ACHN (cell line): ENCODE measurements around the gene UBN1.

Experiments used
- DNase-seq: peaks from one replicate; pipeline ENCODE4 v3.0.0-alpha.2; 2015
- in situ Hi-C: cut with HindIII; loops from 2 replicates; pipeline ENCODE4 v1.10.0; 2017; ENCODE audit warnings: low sequenced_read_pairs, low pct_ligation_motif_present, low pct_unique_long_range_greater_than_20kb

Gene UBN1

GRCh38 chr16:4814046-4814445 lies 33.2 kb upstream of the UBN1 start:
- in situ Hi-C loops = no loop called here
- DNase-seq = no peak

GRCh38 chr16:4814542-4815173 lies 32.6 kb upstream of the UBN1 start:
- in situ Hi-C loops = no loop called here
- DNase-seq = no peak

GRCh38 chr16:4820652-4821051 lies 26.6 kb upstream of the UBN1 start:
- in situ Hi-C loops = no loop called here
- DNase-seq = no peak

- DNase-seq = no peak
- in situ Hi-C loops = no loop called here
These were observed 22.1 kb upstream of the UBN1 start for GRCh38 chr16:4825196-4825595.

GRCh38 chr16:4826526-4826925 lies 20.8 kb upstream of the UBN1 start:
- DNase-seq = no peak
- in situ Hi-C loops = no loop called here

- in situ Hi-C loops = no loop called here
These were observed 20.3 kb upstream of the UBN1 start for GRCh38 chr16:4826980-4827379.

GRCh38 chr16:4828567-4829321 lies 18.5 kb upstream of the UBN1 start:
- DNase-seq = no peak
- in situ Hi-C loops = no loop called here

More at GRCh38 chr16:4826980-4827379, 20.3 kb upstream of the UBN1 start:
- no peak for DNase-seq

GRCh38 chr16:4830408-4830807 lies 16.9 kb upstream of the UBN1 start:
- no peak for DNase-seq
- in situ Hi-C loops = no loop called here

- in situ Hi-C loops = no loop called here
- no peak for DNase-seq
These were observed 15.7 kb upstream of the UBN1 start for GRCh38 chr16:4831616-4832015.

GRCh38 chr16:4832698-4833343 lies 14.5 kb upstream of the UBN1 start:
- no peak for DNase-seq
- in situ Hi-C loops = no loop called here

- in situ Hi-C loops = no loop called here
- DNase-seq = no peak
These were observed 13.7 kb upstream of the UBN1 start for GRCh38 chr16:4833584-4833983.

- DNase-seq = no peak
- in situ Hi-C loops = no loop called here
These were observed 10.6 kb upstream of the UBN1 start for GRCh38 chr16:4836727-4837126.

GRCh38 chr16:4837733-4838501 lies 9.4 kb upstream of the UBN1 start:
- peak; percentile 52 for DNase-seq
- in situ Hi-C loops = no loop called here

- in situ Hi-C loops = no loop called here
- DNase-seq = no peak
These were observed 7.3 kb upstream of the UBN1 start for GRCh38 chr16:4839942-4840341.

- in situ Hi-C loops = no loop called here
- DNase-seq = no peak
These were observed 6.3 kb upstream of the UBN1 start for GRCh38 chr16:4840984-4841383.

- DNase-seq = peak; percentile 69
- in situ Hi-C loops = no loop called here
These were observed 779 bp upstream of the UBN1 start for GRCh38 chr16:4846503-4846900.

GRCh38 chr16:4847774-4848587 lies 700 bp downstream of the UBN1 start:
- peak; percentile 79 for DNase-seq
- in situ Hi-C loops = no loop called here

GRCh38 chr16:4850211-4850610 lies 2.9 kb downstream of the UBN1 start:
- in situ Hi-C loops = no loop called here
- DNase-seq = no peak
